Adrenal gland (tissue), 12 donors: ENCODE results near the gene PACS1. TPM values are rescaled to one million over a fixed set of nuclear protein-coding genes. Genes with fewer than 3 reads are reported as not detected.

Experiments
- DNase-seq, 7 donors: peaks; one replicate each; pipeline ENCODE4 v3.0.0-alpha.2; 2019 to 2020
- H3K27ac ChIP-seq, 5 donors: fragments of 200-600 bp; sonication (generic) in 4 of 5; 1 replicate in 3 of 5; 2 replicates in 2 of 5; pipeline versions ENCODE4 v1.5.1 to v1.8.0; 2016 to 2020; ENCODE audit warnings: mild to moderate bottlenecking in 1 of 5
- H3K27me3 ChIP-seq: fragments of 200-600 bp; 2 replicates; pipeline ENCODE4 v1.8.0; 2021
- H3K36me3 ChIP-seq, 2 donors: fragments of 200-600 bp; replicated peaks in 1 of 2; 1 replicate in 1 of 2; 2 replicates in 1 of 2; pipeline versions ENCODE4 v1.5.1 to v1.8.0; 2018 to 2022
- H3K4me1 ChIP-seq, 2 donors: fragments of 200-600 bp; replicated peaks in 1 of 2; 1 replicate in 1 of 2; 2 replicates in 1 of 2; pipeline versions ENCODE4 v1.5.1 to v1.8.0; 2018 to 2021
- H3K4me3 ChIP-seq, 4 donors: fragments of 200-600 bp; sonication (generic) in 3 of 4; one replicate each; pipeline ENCODE4 v1.5.1; 2016 to 2018
- H3K9me3 ChIP-seq, 3 donors: fragments of 200-600 bp; sonication (generic) in 1 of 3; replicated peaks in 1 of 3; 1 replicate in 2 of 3; 2 replicates in 1 of 3; pipeline versions ENCODE4 v1.5.1 to v1.8.0; 2016 to 2021
- POLR2A ChIP-seq, 2 donors: fragments of 450-650 bp; IDR thresholded peaks; one replicate each; pipeline ENCODE4 v1.6.1; 2017; ENCODE audit warnings: antibody characterized with exemption in 2 of 2, mild to moderate bottlenecking in 2 of 2, moderate library complexity in 1 of 2
- WGBS, 4 donors: extraction: QIAGEN DNeasy Blood & Tissue Kit in 2 of 4; methylation state at CpG; one replicate each; pipeline versions ENCODE4 v1.1.5 to v1.1.7; 2013 to 2017; 5-methylcytosine and 5-hydroxymethylcytosine counted together
- intact Hi-C, 2 donors: fragments of 100-400 bp; cut with DNase I; formaldehyde crosslinking; loops; one replicate each; pipeline versions ENCODE4 v1.14.1 to v1.15.0; 2022 to 2023
- polyA plus RNA-seq, 3 donors: library from polyadenylated mRNA; stranded (reverse); fragments of 200-250 nt in 2 of 3; fragments of 350-450 nt in 1 of 3; fragmentation: Illumina TruSeq in 1 of 3; extraction: RNeasy Lipid Tissue Mini Kit (QIAGEN cat#74804) in 1 of 3; gene quantifications; one replicate each; pipeline ENCODE4 v1.2.3, GENCODE V29; 2013 to 2014
- total RNA-seq, 9 donors: library from RNA; depleted of rRNA in 4 of 9; stranded (reverse); fragments of >200 nt in 4 of 9; fragments of 120-200 nt in 1 of 9; fragmentation: NEBNext Ultra II Directional in 1 of 9; extraction: Animal tissue kit (Norgen Biotek cat#: 25700) in 1 of 9; gene quantifications; one replicate each; pipeline versions ENCODE4 v1.1.0 to v1.2.4, GENCODE V29; 2013 to 2023
- TF ChIP-seq, protein P1 (sequence below), 6 experiments: fragments of 450-650 bp in 4 of 6; fragments of 200-600 bp in 2 of 6; sonication (generic) in 1 of 6; IDR thresholded peaks; 1 replicate in 5 of 6; 2 replicates in 1 of 6; pipeline versions ENCODE4 v1.5.1 to v1.8.0; 2016 to 2021; ENCODE audit warnings: antibody characterized with exemption in 6 of 6, mild to moderate bottlenecking in 2 of 6, moderate library complexity in 1 of 6
- donor health status: healthy with polysubstance abuse.
- donor health status: Bipolar disorder and iron deficiency.
- donor health status: DM: yes; HTN: yes; CAD: no.
- donor health status: DM: no; HTN: no; CAD: no.
- donor health status: DM: no; HTN: no; CAD: no.
- donor health status: DM: yes; HTN: yes; CAD: no.

The PACS1 gene
- total and polyA plus RNA-seq, 12 donors, result 21.1 to 60.5 (median 38.2) TPM

DNA sequence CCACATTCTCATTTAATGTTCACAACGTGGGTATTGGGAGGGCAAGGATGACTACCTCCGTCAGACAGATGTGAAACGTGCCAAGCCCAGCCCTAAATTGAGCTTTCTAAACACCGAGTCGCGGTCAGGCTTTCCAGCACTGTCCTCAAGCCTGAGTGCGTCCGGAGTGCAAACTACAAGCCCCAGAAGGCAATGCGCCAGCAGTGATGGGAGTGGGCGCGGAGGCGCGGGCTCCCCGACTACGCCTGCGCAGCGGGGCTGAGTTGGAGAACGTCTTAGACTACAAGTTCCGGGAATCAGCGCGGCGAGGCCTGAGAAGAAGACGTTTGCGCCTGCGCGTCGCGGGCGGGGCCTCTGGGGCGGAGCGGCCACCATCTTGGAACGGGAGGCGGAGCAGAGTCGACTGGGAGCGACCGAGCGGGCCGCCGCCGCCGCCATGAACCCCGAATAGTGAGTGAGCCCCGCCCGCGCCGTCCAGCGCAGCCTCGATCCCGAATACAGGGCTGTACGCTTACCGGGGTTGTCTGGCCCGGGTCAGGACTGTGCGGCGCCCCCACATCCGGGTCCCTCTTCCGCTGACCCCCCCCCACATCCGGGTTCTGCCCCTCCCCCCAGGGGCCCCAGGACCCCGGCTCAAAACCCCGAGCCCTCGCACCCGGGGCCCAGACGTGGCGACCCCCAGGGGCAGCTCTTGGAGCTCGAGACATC lies 198.3 kb downstream of the PACS1 start, which contains the start of gene RAB1B:
RAB1B (plus strand) TSS at position 396 of the 708 bp plus-strand sequence; CDS start at position 437, 41 bp downstream.
- Histone ChIP-seq H3K4me1 (peaks cover 5 to 24% of the 10 kb centered on the region in 2 donors), H3K4me3 (peak within 1 kb of the TSS; percentile 47 to 94 (median 85)), H3K9me3 (no peaks in the 10 kb centered on the region), H3K27ac (peak within 1 kb of the TSS; percentile 73 to 98 (median 92)), H3K36me3 (peaks cover 0 to 28% of the 10 kb centered on the region in 2 donors), H3K27me3 (no peaks in the 10 kb centered on the region)
- intact Hi-C loops, result no loop called here
- peak; percentile 40 to 83 for TF ChIP-seq POLR2A (IDR thresholded peaks at IDR 0.05)
- TF ChIP-seq, protein P1, sequence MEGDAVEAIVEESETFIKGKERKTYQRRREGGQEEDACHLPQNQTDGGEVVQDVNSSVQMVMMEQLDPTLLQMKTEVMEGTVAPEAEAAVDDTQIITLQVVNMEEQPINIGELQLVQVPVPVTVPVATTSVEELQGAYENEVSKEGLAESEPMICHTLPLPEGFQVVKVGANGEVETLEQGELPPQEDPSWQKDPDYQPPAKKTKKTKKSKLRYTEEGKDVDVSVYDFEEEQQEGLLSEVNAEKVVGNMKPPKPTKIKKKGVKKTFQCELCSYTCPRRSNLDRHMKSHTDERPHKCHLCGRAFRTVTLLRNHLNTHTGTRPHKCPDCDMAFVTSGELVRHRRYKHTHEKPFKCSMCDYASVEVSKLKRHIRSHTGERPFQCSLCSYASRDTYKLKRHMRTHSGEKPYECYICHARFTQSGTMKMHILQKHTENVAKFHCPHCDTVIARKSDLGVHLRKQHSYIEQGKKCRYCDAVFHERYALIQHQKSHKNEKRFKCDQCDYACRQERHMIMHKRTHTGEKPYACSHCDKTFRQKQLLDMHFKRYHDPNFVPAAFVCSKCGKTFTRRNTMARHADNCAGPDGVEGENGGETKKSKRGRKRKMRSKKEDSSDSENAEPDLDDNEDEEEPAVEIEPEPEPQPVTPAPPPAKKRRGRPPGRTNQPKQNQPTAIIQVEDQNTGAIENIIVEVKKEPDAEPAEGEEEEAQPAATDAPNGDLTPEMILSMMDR (IDR thresholded peaks at IDR 0.05), result no peak
- peak; percentile 99 to 100 (median 100) for DNase-seq
- WGBS, 4 donors, result 0 to 2% (median 1%) methylated on average over 3 to 64 of the region's 64 CpGs

DNA sequence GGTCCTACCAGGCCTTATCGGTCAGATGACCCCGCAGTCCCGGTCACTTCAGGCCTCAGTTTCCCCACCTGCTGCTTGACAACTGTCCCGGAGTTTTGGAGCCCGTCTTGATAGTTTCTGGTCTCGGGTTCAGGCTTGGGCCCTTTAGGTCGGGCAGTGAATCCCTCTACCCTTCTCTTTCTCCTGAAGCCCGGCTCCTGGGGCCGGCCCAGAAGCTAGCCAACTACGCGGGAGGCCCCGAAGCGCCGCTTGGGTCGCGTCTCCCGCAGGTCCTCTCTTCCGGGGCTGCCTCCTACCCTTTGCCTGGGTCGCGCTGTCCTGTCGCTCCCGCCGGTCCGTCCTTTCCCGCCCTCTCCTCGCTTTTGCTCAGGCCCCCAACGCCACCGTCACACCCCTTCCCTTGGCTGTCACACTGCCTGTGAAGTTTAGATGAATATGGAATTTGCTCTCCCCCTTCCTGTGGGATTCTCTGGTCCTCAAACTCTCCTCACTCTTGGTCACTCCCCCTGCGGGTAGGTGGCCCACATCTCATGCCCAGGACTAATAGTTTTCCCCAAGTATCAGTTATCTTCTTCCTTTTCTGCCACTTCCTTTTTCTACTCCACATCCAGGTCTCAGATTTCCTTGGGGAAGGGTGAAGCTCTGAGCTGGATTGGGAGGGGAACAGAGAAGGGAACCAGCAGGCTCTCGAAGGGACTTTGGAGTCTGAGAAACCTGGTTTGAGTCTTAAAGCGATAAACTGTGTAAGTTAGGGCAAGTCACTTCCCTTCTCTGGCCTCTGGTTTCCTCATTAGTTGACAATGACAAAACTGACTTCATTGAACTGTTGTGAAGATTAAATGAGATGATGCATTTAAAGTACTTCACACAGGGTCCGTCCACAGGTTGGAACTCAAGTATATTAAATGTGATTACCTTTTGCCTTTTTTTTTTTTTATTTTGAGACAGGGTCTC lies 199.2 kb downstream of the PACS1 start:
- intact Hi-C loops, result no loop called here
- peak in 3 of 7 donors; percentile 36 to 44 (median 38) for DNase-seq
- WGBS, 4 donors, result 2 to 7% (median 4%) methylated on average over 11 to 32 of the region's 32 CpGs
- Histone ChIP-seq H3K9me3 (no peaks in the 10 kb centered on the region), H3K4me3 (peak overlapping the region; percentile 47 to 94 (median 85)), H3K27me3 (no peaks in the 10 kb centered on the region), H3K27ac (peak overlapping the region; percentile 73 to 98 (median 92)), H3K36me3 (peaks cover 0 to 33% of the 10 kb centered on the region in 2 donors), H3K4me1 (peaks cover 5 to 24% of the 10 kb centered on the region in 2 donors)
- TF ChIP-seq, protein P1 (IDR thresholded peaks at IDR 0.05), result peak in 3 of 6 experiments; percentile 3 to 29 (median 7)
- no peak for TF ChIP-seq POLR2A (IDR thresholded peaks at IDR 0.05)

DNA sequence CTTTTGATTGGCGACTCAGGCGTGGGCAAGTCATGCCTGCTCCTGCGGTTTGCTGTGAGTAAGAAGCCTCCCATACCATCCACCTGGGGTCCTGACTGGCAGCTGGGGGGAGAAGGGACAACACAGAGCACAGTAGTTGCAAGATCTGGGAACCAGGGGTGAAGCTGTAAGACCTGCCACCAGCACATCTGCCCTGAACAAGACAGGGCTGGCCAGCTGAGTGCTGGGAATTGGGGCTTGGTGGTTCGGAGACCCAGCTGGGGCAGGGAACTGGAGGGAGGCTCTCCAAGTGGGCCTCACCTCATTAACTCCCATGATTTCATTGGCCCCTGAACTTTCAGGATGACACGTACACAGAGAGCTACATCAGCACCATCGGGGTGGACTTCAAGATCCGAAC lies 201.7 kb downstream of the PACS1 start:
- no peak overlapping the region for H3K4me3 ChIP-seq
- intact Hi-C loops, result no loop called here
- no peak for DNase-seq
- H3K27me3 ChIP-seq, result no peaks in the 10 kb centered on the region
- H3K4me1 ChIP-seq, result peaks cover 5 to 21% of the 10 kb centered on the region in 2 donors
- TF ChIP-seq, protein P1 (IDR thresholded peaks at IDR 0.05), result no peak
- no peak for TF ChIP-seq POLR2A (IDR thresholded peaks at IDR 0.05)
- peaks cover 0 to 55% of the 10 kb centered on the region in 2 donors for H3K36me3 ChIP-seq
- 85 to 93% (median 90%) methylated on average over 6 to 7 of the region's 7 CpGs for WGBS, 4 donors
- H3K27ac ChIP-seq, result no peak overlapping the region
- H3K9me3 ChIP-seq, result no peaks in the 10 kb centered on the region

DNA sequence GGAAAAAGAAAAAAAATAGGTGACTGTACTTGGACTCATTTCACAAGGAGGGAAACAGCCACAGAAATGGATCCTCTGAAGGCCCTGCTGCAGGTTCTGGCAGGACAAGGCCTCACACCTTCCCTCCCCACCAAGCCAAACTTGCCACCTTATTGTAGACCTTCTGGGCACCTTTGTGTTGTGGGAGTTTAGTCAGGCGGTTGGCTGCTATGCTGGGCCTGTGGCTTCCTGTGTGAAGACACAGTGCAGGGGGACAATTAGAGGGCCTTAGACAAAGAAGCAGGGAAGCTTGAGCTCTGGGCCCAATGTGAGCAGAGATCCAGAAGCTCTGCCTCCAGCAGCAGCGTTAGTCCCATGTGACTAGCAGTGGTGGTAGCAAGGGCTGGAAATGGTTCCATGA lies 202.5 kb downstream of the PACS1 start:
- H3K27me3 ChIP-seq, result no peaks in the 10 kb centered on the region
- TF ChIP-seq, protein P1 (IDR thresholded peaks at IDR 0.05), result no peak
- TF ChIP-seq POLR2A (IDR thresholded peaks at IDR 0.05), result no peak
- WGBS, 4 donors, result 86 to 100% (median 92%) methylated on average over 2 of the region's 2 CpGs
- H3K36me3 ChIP-seq, result peaks cover 0 to 55% of the 10 kb centered on the region in 2 donors
- H3K27ac ChIP-seq, result no peak overlapping the region
- intact Hi-C loops, result no loop called here
- no peaks in the 10 kb centered on the region for H3K9me3 ChIP-seq
- peaks cover 8 to 21% of the 10 kb centered on the region in 2 donors for H3K4me1 ChIP-seq
- no peak for DNase-seq
- no peak overlapping the region for H3K4me3 ChIP-seq
